SU-DHL-6 (cell line): ENCODE measurements around the gene UTP14C.

Experiments used
- EZH2phosphoT487 ChIP-seq: fragments of 200-600 bp; sonication (generic), shearing (Covaris generic); conservative IDR thresholded peaks from 2 replicates; pipeline ENCODE4 v1.6.1; 2018; ENCODE audit warnings: mild to moderate bottlenecking, antibody characterized with exemption, low read length, moderate library complexity, mixed read lengths
- TF ChIP-seq, protein P1 (sequence below): fragments of 200-600 bp; sonication (generic); IDR thresholded peaks from one replicate; pipeline ENCODE4 v1.5.1; 2017; ENCODE audit warnings: antibody characterized with exemption, mild to moderate bottlenecking, low read length, moderate library complexity; ENCODE audit not compliant: insufficient read depth, poor library complexity, severe bottlenecking

DNA sequence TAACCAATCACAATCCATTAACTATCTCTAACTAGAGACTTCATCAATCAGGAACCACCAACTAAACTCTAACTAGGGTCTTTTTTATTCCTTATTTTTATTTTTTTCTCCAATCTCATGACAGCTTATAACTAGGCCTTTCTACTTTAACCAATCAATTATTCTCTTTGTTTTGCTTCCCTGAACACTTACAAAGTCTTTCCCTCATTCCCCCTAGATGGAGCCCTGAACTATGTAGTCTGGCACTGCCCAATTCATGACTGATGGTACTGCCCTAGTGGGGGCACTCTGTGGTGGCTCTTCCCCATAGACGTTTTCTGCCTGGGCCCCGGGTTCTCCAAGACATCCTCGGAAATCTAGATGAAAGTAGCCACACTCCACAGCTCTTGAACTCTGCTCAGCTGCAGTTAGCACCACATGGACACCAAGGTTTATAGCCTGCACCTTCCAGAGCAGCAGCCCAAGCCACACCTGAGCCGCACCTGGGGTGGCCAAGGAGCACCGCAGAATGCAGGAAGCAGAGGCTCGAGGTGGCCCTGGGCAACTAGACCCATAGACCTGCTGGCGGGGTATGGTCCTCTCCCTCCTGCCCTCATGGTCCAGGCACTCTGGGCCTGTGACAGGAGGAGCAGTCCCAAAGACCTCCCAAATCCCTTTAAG, 19.9 kb upstream of the UTP14C start:
- TF ChIP-seq, protein P1, sequence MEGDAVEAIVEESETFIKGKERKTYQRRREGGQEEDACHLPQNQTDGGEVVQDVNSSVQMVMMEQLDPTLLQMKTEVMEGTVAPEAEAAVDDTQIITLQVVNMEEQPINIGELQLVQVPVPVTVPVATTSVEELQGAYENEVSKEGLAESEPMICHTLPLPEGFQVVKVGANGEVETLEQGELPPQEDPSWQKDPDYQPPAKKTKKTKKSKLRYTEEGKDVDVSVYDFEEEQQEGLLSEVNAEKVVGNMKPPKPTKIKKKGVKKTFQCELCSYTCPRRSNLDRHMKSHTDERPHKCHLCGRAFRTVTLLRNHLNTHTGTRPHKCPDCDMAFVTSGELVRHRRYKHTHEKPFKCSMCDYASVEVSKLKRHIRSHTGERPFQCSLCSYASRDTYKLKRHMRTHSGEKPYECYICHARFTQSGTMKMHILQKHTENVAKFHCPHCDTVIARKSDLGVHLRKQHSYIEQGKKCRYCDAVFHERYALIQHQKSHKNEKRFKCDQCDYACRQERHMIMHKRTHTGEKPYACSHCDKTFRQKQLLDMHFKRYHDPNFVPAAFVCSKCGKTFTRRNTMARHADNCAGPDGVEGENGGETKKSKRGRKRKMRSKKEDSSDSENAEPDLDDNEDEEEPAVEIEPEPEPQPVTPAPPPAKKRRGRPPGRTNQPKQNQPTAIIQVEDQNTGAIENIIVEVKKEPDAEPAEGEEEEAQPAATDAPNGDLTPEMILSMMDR, result no peak
- no peak for TF ChIP-seq EZH2phosphoT487
